Measurements from ENCODE around the gene MVB12B.

Gene MVB12B

GRCh38 chr9:126386088-126386487, 59.5 kb downstream of the MVB12B start:
- no peak for TF ChIP-seq ZNF274 (IDR thresholded peaks at IDR 0.05; ENCODE audit: low read depth, low read length)

GRCh38 chr9:126386776-126387175, 60.1 kb downstream of the MVB12B start:
- no peak for TF ChIP-seq ZNF274 (IDR thresholded peaks at IDR 0.05; ENCODE audit: low read depth, low read length)
- no peak overlapping the region for H3K4me3 ChIP-seq (ENCODE audit: low read length)

More at GRCh38 chr9:126386088-126386487, 59.5 kb downstream of the MVB12B start:
- H3K4me3 ChIP-seq (ENCODE audit: low read length) = no peak overlapping the region

- H3K4me3 ChIP-seq (ENCODE audit: low read length) = no peak overlapping the region
- TF ChIP-seq ZNF274 (IDR thresholded peaks at IDR 0.05; ENCODE audit: low read depth, low read length) = no peak
Observed at GRCh38 chr9:126388964-126389708, 62.5 kb downstream of the MVB12B start.

GRCh38 chr9:126389992-126390391, 63.4 kb downstream of the MVB12B start:
- no peak for TF ChIP-seq ZNF274 (IDR thresholded peaks at IDR 0.05; ENCODE audit: low read depth, low read length)
- no peak overlapping the region for H3K4me3 ChIP-seq (ENCODE audit: low read length)

- no peak for TF ChIP-seq ZNF274 (IDR thresholded peaks at IDR 0.05; ENCODE audit: low read depth, low read length)
Observed at GRCh38 chr9:126390923-126391322, 64.3 kb downstream of the MVB12B start.

GRCh38 chr9:126391713-126392661, 65.4 kb downstream of the MVB12B start:
- no peak for TF ChIP-seq ZNF274 (IDR thresholded peaks at IDR 0.05; ENCODE audit: low read depth, low read length)
- H3K4me3 ChIP-seq (ENCODE audit: low read length) = no peak overlapping the region

More at GRCh38 chr9:126390923-126391322, 64.3 kb downstream of the MVB12B start:
- no peak overlapping the region for H3K4me3 ChIP-seq (ENCODE audit: low read length)

GRCh38 chr9:126392662-126393371, 66.2 kb downstream of the MVB12B start:
- TF ChIP-seq ZNF274 (IDR thresholded peaks at IDR 0.05; ENCODE audit: low read depth, low read length) = no peak

GRCh38 chr9:126393876-126394275, 67.2 kb downstream of the MVB12B start:
- TF ChIP-seq ZNF274 (IDR thresholded peaks at IDR 0.05; ENCODE audit: low read depth, low read length) = no peak
- H3K4me3 ChIP-seq (ENCODE audit: low read length) = no peak overlapping the region

More at GRCh38 chr9:126392662-126393371, 66.2 kb downstream of the MVB12B start:
- no peak overlapping the region for H3K4me3 ChIP-seq (ENCODE audit: low read length)

GRCh38 chr9:126394802-126395201, 68.2 kb downstream of the MVB12B start:
- no peak overlapping the region for H3K4me3 ChIP-seq (ENCODE audit: low read length)
- no peak for TF ChIP-seq ZNF274 (IDR thresholded peaks at IDR 0.05; ENCODE audit: low read depth, low read length)

- no peak for TF ChIP-seq ZNF274 (IDR thresholded peaks at IDR 0.05; ENCODE audit: low read depth, low read length)
- H3K4me3 ChIP-seq (ENCODE audit: low read length) = no peak overlapping the region
Observed at GRCh38 chr9:126395439-126396212, 69.0 kb downstream of the MVB12B start.

GRCh38 chr9:126397056-126397455, 70.4 kb downstream of the MVB12B start:
- TF ChIP-seq ZNF274 (IDR thresholded peaks at IDR 0.05; ENCODE audit: low read depth, low read length) = no peak
- H3K4me3 ChIP-seq (ENCODE audit: low read length) = no peak overlapping the region

GRCh38 chr9:126398403-126399058, 71.9 kb downstream of the MVB12B start:
- H3K4me3 ChIP-seq (ENCODE audit: low read length) = no peak overlapping the region
- TF ChIP-seq ZNF274 (IDR thresholded peaks at IDR 0.05; ENCODE audit: low read depth, low read length) = no peak

GRCh38 chr9:126399251-126399650, 72.6 kb downstream of the MVB12B start:
- no peak overlapping the region for H3K4me3 ChIP-seq (ENCODE audit: low read length)
- TF ChIP-seq ZNF274 (IDR thresholded peaks at IDR 0.05; ENCODE audit: low read depth, low read length) = no peak
